Left renal cortex interstitium (tissue), 4 donors: ENCODE results near the gene NPIPA2. TPM values are rescaled to one million over a fixed set of nuclear protein-coding genes. Genes with fewer than 3 reads are reported as not detected.

Source experiments
- polyA plus RNA-seq, 4 donors: library from polyadenylated mRNA; unstranded; fragments of 120-200 nt; gene quantifications; one replicate each; pipeline ENCODE4 v1.2.1, GENCODE V29; 2013; ENCODE audit not compliant: insufficient read length in 4 of 4

The NPIPA2 gene
- polyA plus RNA-seq, 4 donors: 3.1 TPM; not detected in 3

Other genes with a start within 250 kb of the NPIPA2 start
- 10 to 100 TPM; 28.3 to 41.4 (median 37.2) TPM for gene PARN, start 112.3 kb upstream of the NPIPA2 start, polyA plus RNA-seq
- 10 to 100 TPM; 59.5 to 70.5 (median 64.1) TPM for gene BFAR, start 109.6 kb upstream of the NPIPA2 start, polyA plus RNA-seq
- under 1 TPM; 0.17 to 0.87 (median 0.52) TPM for gene PLA2G10, start 48.2 kb upstream of the NPIPA2 start, polyA plus RNA-seq
- gene NPIPA3, start 39.1 kb upstream of the NPIPA2 start, polyA plus RNA-seq: 10 to 100 TPM in 3 of 4 donors, 1 to 10 TPM in 1; 5.6 to 22.0 (median 14.5) TPM
- 10 to 100 TPM; 66.9 to 84.8 (median 76.7) TPM for gene NOMO1, start 91.2 kb downstream of the NPIPA2 start, polyA plus RNA-seq
- 100 to 1,000 TPM in 2 of 4 donors, 10 to 100 TPM in 2; 83.4 to 173 (median 118) TPM for gene NPIPA1, start 194.9 kb downstream of the NPIPA2 start, polyA plus RNA-seq
- gene PDXDC1, start 232.5 kb downstream of the NPIPA2 start, polyA plus RNA-seq: 100 to 1,000 TPM in 1 of 4 donors, 10 to 100 TPM in 3; 86.6 to 140 (median 94.6) TPM